HCT116 (cell line): ENCODE measurements around the gene SOCS1. TPM values are rescaled to one million over a fixed set of nuclear protein-coding genes. Genes with fewer than 3 reads are reported as not detected.

ENCODE experiments used
- ATAC-seq: fragments of 200-7000 bp; cut with Tn5 transposase; 2 replicates; pipeline ENCODE4 v1.9.1; 2020; ENCODE audit warnings: mild to moderate bottlenecking, moderate library complexity
- BruUV-seq: library from RNA; stranded (reverse); fragments of 400-500 nt; replicated peaks from 2 replicates; lab custom pipeline; 2021; lab: Mats Ljungman, UMichigan
- CTCF ChIA-PET: fragments of 300-600 bp; sonication (Branson Sonifier 250); formaldehyde crosslinking; loops from one replicate; lab custom pipeline; 2021; ENCODE audit warnings: antibody characterized with exemption; lab: Charles Lee
- POLR2A ChIA-PET: fragments of 300-600, 350-600 bp; sonication (Branson Sonifier 250); formaldehyde crosslinking; loops from one replicate; lab custom pipeline; 2021; ENCODE audit warnings: antibody characterized with exemption; lab: Charles Lee
- RAD21 ChIA-PET, 2 experiments: fragments of 300-600 bp; sonication (Branson Sonifier 250); formaldehyde crosslinking; loops; one replicate each; lab custom pipeline; 2023; ENCODE audit warnings: low total read pairs in 2 of 2; ENCODE audit not compliant: uncharacterized antibody in 2 of 2, unreplicated experiment in 2 of 2, low non-redundant PET in 1 of 2; lab: Charles Lee
- DNase-seq: peaks from one replicate; pipeline ENCODE4 v3.0.0-alpha.2; 2010; ENCODE audit warnings: low read depth, low spot score
- H2AFZ ChIP-seq: fragments of 200-600 bp; shearing (Covaris generic), sonication (generic); 2 replicates; pipeline ENCODE4 v1.6.1; 2017; ENCODE audit warnings: low read depth, mixed run types, mixed read lengths, antibody characterized with exemption, low read length; ENCODE audit not compliant: poor library complexity, severe bottlenecking
- H3K27ac ChIP-seq: 2 replicates; pipeline ENCODE4 v1.5.1; 2012; ENCODE audit warnings: low read depth, low read length
- H3K27me3 ChIP-seq: fragments of 200-600 bp; sonication (generic); 2 replicates; pipeline ENCODE4 v1.6.1; 2016; ENCODE audit warnings: mixed run types, low read length, mixed read lengths; ENCODE audit not compliant: insufficient read depth
- H3K36me3 ChIP-seq, 2 experiments: fragments of 200-500 bp in 1 of 2; fragments of 200-600 bp in 1 of 2; sonication (Bioruptor generic) in 1 of 2; sonication (generic) in 1 of 2; 2 replicates each; pipeline versions ENCODE4 v1.5.1 to v1.6.1; 2014 to 2016; ENCODE audit warnings: low read length in 2 of 2, inconsistent platforms in 1 of 2, mixed read lengths in 1 of 2, mixed run types in 1 of 2; ENCODE audit not compliant: insufficient read depth in 2 of 2, control insufficient read depth in 1 of 2
- H3K4me1 ChIP-seq, 2 experiments: fragments of 200-600 bp in 1 of 2; sonication (generic) in 1 of 2; 2 replicates each; pipeline versions ENCODE4 v1.5.1 to v1.6.1; 2012 to 2017; ENCODE audit warnings: low read length in 2 of 2, inconsistent platforms in 1 of 2, mild to moderate bottlenecking in 1 of 2, mixed read lengths in 1 of 2, mixed run types in 1 of 2, moderate library complexity in 1 of 2; ENCODE audit not compliant: insufficient read depth in 2 of 2, control insufficient read depth in 1 of 2
- H3K4me2 ChIP-seq: fragments of 200-600 bp; sonication (generic); 2 replicates; pipeline ENCODE4 v1.6.1; 2017; ENCODE audit warnings: mixed run types, low read length, mixed read lengths
- H3K4me3 ChIP-seq, 2 experiments: fragments of 200-600 bp in 1 of 2; sonication (generic) in 1 of 2; replicated peaks in 1 of 2; 2 replicates each; pipeline ENCODE4 v1.5.1; 2011 to 2016; ENCODE audit warnings: low read length in 2 of 2, control low read depth in 1 of 2, low read depth in 1 of 2, mild to moderate bottlenecking in 1 of 2, mixed read lengths in 1 of 2, mixed run types in 1 of 2
- H3K79me2 ChIP-seq: fragments of 200-600 bp; sonication (generic); 2 replicates; pipeline ENCODE4 v1.6.1; 2017; ENCODE audit warnings: mild to moderate bottlenecking, mixed run types, low read length, moderate library complexity, mixed read lengths; ENCODE audit not compliant: insufficient read depth
- H3K9ac ChIP-seq: fragments of 200-600 bp; sonication (generic); 2 replicates; pipeline ENCODE4 v1.6.1; 2016; ENCODE audit warnings: low read length, mixed read lengths
- H3K9me2 ChIP-seq: fragments of 200-600 bp; sonication (generic), shearing (Covaris generic); 2 replicates; pipeline ENCODE4 v1.6.1; 2017; ENCODE audit warnings: mixed run types, mild to moderate bottlenecking, moderate library complexity; ENCODE audit not compliant: insufficient read depth
- H3K9me3 ChIP-seq, 2 experiments: fragments of 200-500 bp in 1 of 2; fragments of 200-600 bp in 1 of 2; sonication (Bioruptor generic) in 1 of 2; sonication (generic) in 1 of 2; 2 replicates each; pipeline ENCODE4 v1.6.1; 2014 to 2017; ENCODE audit warnings: low read length in 2 of 2, mixed read lengths in 2 of 2, inconsistent platforms in 1 of 2, low read depth in 1 of 2, mild to moderate bottlenecking in 1 of 2, mixed run types in 1 of 2, moderate library complexity in 1 of 2; ENCODE audit not compliant: control insufficient read depth in 1 of 2, insufficient read depth in 1 of 2
- H4K20me1 ChIP-seq: fragments of 200-600 bp; sonication (generic), shearing (Covaris generic); 2 replicates; pipeline ENCODE4 v1.6.1; 2017; ENCODE audit warnings: mixed run types, mild to moderate bottlenecking, moderate library complexity; ENCODE audit not compliant: insufficient read depth
- EZH2 ChIP-seq: fragments of 200-600 bp; sonication (generic); IDR thresholded peaks from 2 replicates; pipeline ENCODE4 v1.6.1; 2017; ENCODE audit warnings: antibody characterized with exemption, mixed run types
- SRF ChIP-seq: IDR thresholded peaks from 2 replicates; pipeline ENCODE4 v1.6.1; 2012; ENCODE audit warnings: low read depth
- TCF7L2 ChIP-seq: IDR thresholded peaks from 2 replicates; pipeline ENCODE4 v1.7.0; 2011; ENCODE audit warnings: borderline replicate concordance, inconsistent platforms; ENCODE audit not compliant: insufficient read depth, insufficient read length; ENCODE audit errors: extremely low read depth
- YY1 ChIP-seq: IDR thresholded peaks from 2 replicates; pipeline ENCODE4 v1.6.1; 2011; ENCODE audit warnings: low read length, low read depth, moderate library complexity, mild to moderate bottlenecking; ENCODE audit not compliant: insufficient replicate concordance; ENCODE audit errors: extremely low read depth
- ZNF274 ChIP-seq: fragments of 200-500 bp; sonication (Bioruptor generic); IDR thresholded peaks from 2 replicates; pipeline ENCODE4 v1.6.1; 2014; ENCODE audit warnings: mild to moderate bottlenecking, low read depth, low read length, inconsistent platforms
- intact Hi-C: fragments of 100-400 bp; cut with micrococcal nuclease; formaldehyde crosslinking; loops from 2 replicates; pipeline ENCODE4 v1.10.0; 2022
- total RNA-seq: library from RNA; stranded (reverse); gene quantifications from one replicate; pipeline ENCODE4 v1.2.1, GENCODE V29; 2021; ENCODE audit not compliant: unreplicated experiment

The SOCS1 gene
- total RNA-seq, 1 experiment from 2014 or later: 4.9 TPM

DNA sequence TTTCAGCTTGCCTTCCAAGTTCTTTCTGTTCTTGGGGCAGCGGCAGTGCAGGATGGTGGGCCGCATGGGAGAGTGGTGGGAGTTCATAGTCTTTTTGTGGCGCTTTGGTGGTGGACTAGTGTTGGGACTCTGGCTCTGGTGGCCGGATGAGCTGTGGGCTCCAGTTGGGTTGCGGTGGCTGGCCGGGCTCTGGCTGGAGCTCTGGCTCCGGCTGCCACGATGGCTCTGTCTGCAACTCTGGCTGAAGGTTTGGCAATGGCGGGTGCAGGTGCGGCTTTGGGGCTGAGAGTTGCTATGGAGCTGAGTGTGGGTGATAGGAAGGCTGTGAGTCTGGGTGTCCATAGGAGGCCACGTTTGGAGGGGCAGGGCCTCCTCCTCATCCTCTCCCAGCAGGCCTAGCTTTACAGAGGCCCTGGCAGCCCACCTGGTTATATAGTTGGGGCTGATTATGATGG lies 12.9 kb upstream of the SOCS1 start, which contains the start of gene TNP2:
Gene TNP2 (minus strand): TSS at position 405 of the 455 bp plus-strand sequence. CDS start 63 bp downstream, at position 342.
- Histone ChIP-seq H3K9ac (no peak within 1 kb of the TSS), H3K27ac (no peak within 1 kb of the TSS), H3K79me2 (no peaks in the 10 kb centered on the region), H3K9me3 (no peaks in the 10 kb centered on the region), H3K4me1 (no peaks in the 10 kb centered on the region), H3K36me3 (no peaks in the 10 kb centered on the region), H3K4me2 (no peak within 1 kb of the TSS), H3K4me3 (no peak within 1 kb of the TSS), H3K9me2 (no peaks in the 10 kb centered on the region), H4K20me1 (no peaks in the 10 kb centered on the region), H3K27me3 (no peaks in the 10 kb centered on the region), H2AFZ (no peak within 1 kb of the TSS)
- intact Hi-C loops: no loop called here
- TF ChIP-seq SRF: no peak
- ChIA-PET RAD21 (no interaction called here), CTCF (no interaction called here), POLR2A (interaction anchor here (1.6 kb wide), 1 partner anchor 13 kb away, joined by 7 read pairs; the partner anchor contains the start of gene SOCS1)
- BruUV-seq: no TSS peak
- no peak for DNase-seq
- no peak for ATAC-seq

DNA sequence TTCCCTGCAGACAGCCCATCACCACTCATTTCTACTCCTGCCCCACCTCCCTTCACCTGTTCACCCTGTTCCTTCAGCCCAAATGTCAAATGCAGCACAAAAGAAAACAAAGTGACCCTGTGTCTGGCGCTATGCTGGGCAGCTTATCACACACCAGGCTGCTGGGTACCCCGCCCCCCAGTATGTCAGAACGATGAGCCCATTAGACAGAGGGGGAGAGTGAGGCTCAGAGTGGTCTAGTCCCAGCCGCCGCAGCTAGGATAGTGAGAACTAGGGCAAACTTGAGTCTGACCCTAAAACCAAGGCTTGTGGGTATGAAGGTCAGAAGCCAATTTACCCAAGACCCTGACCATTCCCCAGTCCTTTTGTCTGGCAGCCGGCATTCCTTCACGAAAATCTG lies 9.1 kb upstream of the SOCS1 start:
- CTCF ChIA-PET: no interaction called here
- H3K79me2 ChIP-seq: no peaks in the 10 kb centered on the region
- no peak overlapping the region for H2AFZ ChIP-seq
- intact Hi-C loops: no loop called here
- RAD21 ChIA-PET: no interaction called here
- POLR2A ChIA-PET: no interaction called here
- ATAC-seq (no peak), DNase-seq (no peak)
- H3K27ac ChIP-seq: no peak overlapping the region
- H3K27me3 ChIP-seq: no peaks in the 10 kb centered on the region
- no peak overlapping the region for H3K9ac ChIP-seq
- H3K9me2 ChIP-seq: no peaks in the 10 kb centered on the region
- BruUV-seq: no TSS peak
- no peaks in the 10 kb centered on the region for H3K36me3 ChIP-seq
- TF ChIP-seq EZH2: no peak
- no peak for TF ChIP-seq YY1
- no peak for TF ChIP-seq ZNF274
- no peak for TF ChIP-seq TCF7L2
- no peak overlapping the region for H3K4me2 ChIP-seq
- no peaks in the 10 kb centered on the region for H4K20me1 ChIP-seq
- H3K4me1 ChIP-seq: no peaks in the 10 kb centered on the region
- H3K9me3 ChIP-seq: no peaks in the 10 kb centered on the region
- H3K4me3 ChIP-seq: no peak overlapping the region
